Activated CD4-positive, alpha-beta memory T cell treated with anti-CD3 and anti-CD28 coated beads, Interleukin-2, amount 10 ng/mL, durations not matched to agents 7 days and 5 days (primary cell): Measurements from ENCODE around the gene MFAP4. TPM values are rescaled to one million over a fixed set of nuclear protein-coding genes. Genes with fewer than 3 reads are reported as not detected.

Experiments
- CTCF ChIA-PET: fragments of 350-600 bp; sonication (Branson Sonifier 250); formaldehyde crosslinking; loops from one replicate; lab custom pipeline; 2021; ENCODE audit warnings: antibody characterized with exemption, inconsistent platforms; lab: Charles Lee
- POLR2A ChIA-PET: fragments of 350-600 bp; sonication (Branson Sonifier 250); formaldehyde crosslinking; loops from one replicate; lab custom pipeline; 2021; ENCODE audit warnings: antibody characterized with exemption; lab: Charles Lee
- DNase-seq: peaks from one replicate; pipeline ENCODE4 v3.0.0-alpha.2; 2020
- H3K27ac Mint-ChIP-seq: one replicate; pipeline ENCODE4 v1.8.0; 2021; ENCODE audit warnings: mild to moderate bottlenecking, mixed read lengths
- H3K27me3 Mint-ChIP-seq: one replicate; pipeline ENCODE4 v1.8.0; 2021; ENCODE audit warnings: mixed read lengths
- H3K36me3 Mint-ChIP-seq: one replicate; pipeline ENCODE4 v1.8.0; 2021; ENCODE audit warnings: low read depth, mixed read lengths
- H3K4me1 Mint-ChIP-seq: one replicate; pipeline ENCODE4 v1.8.0; 2021; ENCODE audit warnings: mixed read lengths
- H3K4me3 Mint-ChIP-seq: one replicate; pipeline ENCODE4 v1.8.0; 2021; ENCODE audit warnings: mild to moderate bottlenecking, mixed read lengths
- H3K9me3 Mint-ChIP-seq: one replicate; pipeline ENCODE4 v1.8.0; 2021; ENCODE audit warnings: mixed read lengths
- total RNA-seq, 2 experiments: library from RNA; stranded (reverse); gene quantifications; one replicate each; pipeline ENCODE4 v1.2.3, GENCODE V29; 2021

MFAP4 gene
- total RNA-seq, 2 experiments from 2014 or later, result not detected

DNA sequence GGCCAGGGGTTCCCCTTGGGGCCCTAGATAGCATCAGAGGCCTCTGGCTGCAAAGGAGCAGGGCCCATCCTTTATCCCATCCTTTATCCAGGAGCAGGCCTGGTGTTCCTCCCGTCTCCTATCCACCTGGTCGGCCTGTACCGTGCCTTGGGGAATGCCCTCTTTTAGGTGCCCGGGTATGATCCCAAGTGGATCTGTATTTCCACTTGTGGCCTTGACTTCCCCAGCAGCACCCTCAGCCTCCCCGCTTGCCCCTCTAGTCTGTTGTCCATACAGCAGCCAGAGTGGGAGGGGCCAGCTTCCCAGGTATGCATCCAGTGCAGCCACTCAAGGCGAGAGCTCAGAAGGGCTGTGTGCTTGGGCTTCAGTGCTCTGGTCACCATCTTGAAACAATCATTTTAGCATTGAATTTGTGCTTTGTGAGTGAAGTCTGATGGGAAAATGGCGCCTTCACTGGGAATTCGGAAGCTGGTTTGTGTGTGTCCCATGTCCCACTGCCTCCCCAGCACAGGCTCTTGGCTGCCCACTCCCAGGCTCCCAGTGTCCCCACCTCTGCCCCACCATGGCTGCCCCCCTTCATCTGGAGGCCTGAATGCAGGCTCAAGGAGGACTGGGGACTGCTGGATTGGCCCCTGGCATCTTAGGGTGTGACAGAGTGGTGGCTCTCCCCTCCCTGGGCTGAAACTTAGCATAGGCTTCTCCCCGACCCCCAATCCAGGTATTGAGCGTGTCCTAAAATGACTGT is 20.8 kb upstream of the MFAP4 start:
- ChIA-PET POLR2A (no interaction called here), CTCF (interaction anchor here (0.6 to 1.5 kb wide), 3 partner anchors 11 to 166 kb away, joined by 3 read pairs; no protein-coding TSS in a partner anchor)
- Mint-ChIP-seq H3K36me3 (no peaks in the 10 kb centered on the region), H3K27me3 (peaks cover 11% of the 10 kb centered on the region), H3K4me3 (no peak overlapping the region), H3K4me1 (no peaks in the 10 kb centered on the region), H3K27ac (no peak overlapping the region), H3K9me3 (no peaks in the 10 kb centered on the region)
- no peak for DNase-seq

DNA sequence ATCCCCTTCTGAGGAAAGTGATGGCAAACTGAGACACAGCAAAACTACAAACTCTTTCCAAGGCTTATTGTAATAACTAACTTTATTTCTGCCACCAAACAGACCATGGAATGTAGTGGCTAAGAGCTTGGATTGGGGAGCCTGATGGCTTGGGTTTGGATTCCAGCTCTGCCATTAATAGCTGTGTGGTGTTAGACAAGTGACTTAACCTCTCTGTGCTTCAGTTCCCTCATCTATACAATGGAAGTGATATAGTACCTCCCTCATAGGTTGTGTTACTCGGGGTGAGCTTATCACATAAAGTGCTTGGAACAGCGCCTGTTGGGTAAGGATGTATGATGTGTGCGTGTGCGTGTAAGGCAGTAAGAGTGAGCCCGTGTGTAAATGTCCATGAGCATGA is 18.1 kb upstream of the MFAP4 start:
- H3K27ac Mint-ChIP-seq, result no peak overlapping the region
- ChIA-PET CTCF (interaction anchor here (1.3 kb wide), 1 partner anchor 29 kb away, joined by 3 read pairs; no protein-coding TSS in a partner anchor), POLR2A (interaction anchor here (1.1 kb wide), 1 partner anchor 19 kb away, joined by 3 read pairs; no protein-coding TSS in a partner anchor)
- no peak for DNase-seq
- no peaks in the 10 kb centered on the region for H3K9me3 Mint-ChIP-seq
- peaks cover 11% of the 10 kb centered on the region for H3K27me3 Mint-ChIP-seq
- H3K4me3 Mint-ChIP-seq, result no peak overlapping the region
- H3K36me3 Mint-ChIP-seq, result no peaks in the 10 kb centered on the region
- H3K4me1 Mint-ChIP-seq, result no peaks in the 10 kb centered on the region

DNA sequence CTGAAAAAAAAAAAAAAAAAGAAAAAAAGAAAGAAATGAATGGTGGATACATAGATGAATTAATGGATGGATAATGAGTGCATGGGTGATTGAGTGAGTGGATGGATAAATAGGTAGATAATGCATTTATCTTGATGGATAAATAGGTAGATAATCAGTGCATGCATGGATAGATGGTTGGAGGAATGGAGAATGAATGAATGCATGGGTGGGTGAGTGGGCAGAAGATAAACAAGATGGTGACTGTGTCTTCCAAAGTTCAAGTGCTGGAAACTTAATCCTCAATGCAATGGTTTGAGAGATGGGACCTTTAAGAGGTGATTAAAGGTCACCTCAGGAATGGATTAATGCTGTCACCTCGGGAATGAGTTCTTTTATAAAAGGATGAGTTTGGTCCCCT is 17.3 kb upstream of the MFAP4 start:
- no peak overlapping the region for H3K27ac Mint-ChIP-seq
- POLR2A ChIA-PET, result no interaction called here
- H3K9me3 Mint-ChIP-seq, result no peaks in the 10 kb centered on the region
- H3K27me3 Mint-ChIP-seq, result peaks cover 9% of the 10 kb centered on the region
- H3K36me3 Mint-ChIP-seq, result no peaks in the 10 kb centered on the region
- no peak for DNase-seq
- CTCF ChIA-PET, result no interaction called here
- H3K4me3 Mint-ChIP-seq, result no peak overlapping the region
- no peaks in the 10 kb centered on the region for H3K4me1 Mint-ChIP-seq

DNA sequence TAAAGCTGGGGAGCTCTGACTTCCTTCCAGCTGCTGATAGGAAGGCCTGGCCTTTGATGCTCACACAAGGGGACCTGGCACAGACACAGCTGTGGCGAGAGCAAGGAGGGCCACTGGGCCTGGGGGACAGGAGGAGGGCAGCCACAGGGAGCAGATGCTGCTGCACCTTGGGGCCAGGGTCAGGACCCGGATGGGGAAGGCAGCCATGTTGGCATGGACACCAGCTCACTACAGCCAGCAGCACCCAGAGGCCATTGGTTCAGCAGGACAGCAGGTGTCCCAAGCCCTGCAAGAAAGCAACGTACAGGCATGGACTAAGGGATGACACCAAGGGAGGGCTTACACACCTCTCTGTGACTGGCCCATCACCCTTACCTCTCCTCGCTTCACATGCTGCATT is 16.0 kb upstream of the MFAP4 start:
- CTCF ChIA-PET, result no interaction called here
- H3K27ac Mint-ChIP-seq, result no peak overlapping the region
- no peaks in the 10 kb centered on the region for H3K36me3 Mint-ChIP-seq
- peaks cover 8% of the 10 kb centered on the region for H3K27me3 Mint-ChIP-seq
- no peak for DNase-seq
- H3K9me3 Mint-ChIP-seq, result no peaks in the 10 kb centered on the region
- POLR2A ChIA-PET, result no interaction called here
- H3K4me1 Mint-ChIP-seq, result no peaks in the 10 kb centered on the region
- no peak overlapping the region for H3K4me3 Mint-ChIP-seq

DNA sequence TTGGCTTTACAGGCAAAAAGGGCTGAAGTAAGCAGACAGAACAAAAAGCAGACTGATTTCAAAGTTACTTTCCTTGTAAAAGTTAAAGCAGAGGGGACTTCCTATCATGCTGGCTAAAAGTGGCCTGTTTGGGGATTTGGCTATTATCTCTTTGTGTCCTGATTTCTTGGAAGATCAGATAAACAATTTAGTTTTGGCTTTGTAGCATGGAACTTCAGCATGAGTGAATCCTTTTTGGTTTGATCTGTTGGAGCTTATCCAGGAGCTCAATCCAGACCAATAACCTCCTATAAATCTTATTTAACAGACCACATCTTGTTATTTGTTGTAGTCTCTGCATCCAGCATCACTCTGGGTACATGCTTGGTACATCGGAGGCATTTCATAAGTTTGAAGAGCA is 15.2 kb upstream of the MFAP4 start:
- CTCF ChIA-PET, result interaction anchor here (0.6 kb wide), 1 partner anchor 342 kb away, joined by 3 read pairs; no protein-coding TSS in a partner anchor
- H3K27ac Mint-ChIP-seq, result no peak overlapping the region
- DNase-seq, result no peak
- H3K4me1 Mint-ChIP-seq, result no peaks in the 10 kb centered on the region
- peaks cover 8% of the 10 kb centered on the region for H3K27me3 Mint-ChIP-seq
- H3K36me3 Mint-ChIP-seq, result no peaks in the 10 kb centered on the region
- POLR2A ChIA-PET, result no interaction called here
- no peak overlapping the region for H3K4me3 Mint-ChIP-seq
- H3K9me3 Mint-ChIP-seq, result no peaks in the 10 kb centered on the region

DNA sequence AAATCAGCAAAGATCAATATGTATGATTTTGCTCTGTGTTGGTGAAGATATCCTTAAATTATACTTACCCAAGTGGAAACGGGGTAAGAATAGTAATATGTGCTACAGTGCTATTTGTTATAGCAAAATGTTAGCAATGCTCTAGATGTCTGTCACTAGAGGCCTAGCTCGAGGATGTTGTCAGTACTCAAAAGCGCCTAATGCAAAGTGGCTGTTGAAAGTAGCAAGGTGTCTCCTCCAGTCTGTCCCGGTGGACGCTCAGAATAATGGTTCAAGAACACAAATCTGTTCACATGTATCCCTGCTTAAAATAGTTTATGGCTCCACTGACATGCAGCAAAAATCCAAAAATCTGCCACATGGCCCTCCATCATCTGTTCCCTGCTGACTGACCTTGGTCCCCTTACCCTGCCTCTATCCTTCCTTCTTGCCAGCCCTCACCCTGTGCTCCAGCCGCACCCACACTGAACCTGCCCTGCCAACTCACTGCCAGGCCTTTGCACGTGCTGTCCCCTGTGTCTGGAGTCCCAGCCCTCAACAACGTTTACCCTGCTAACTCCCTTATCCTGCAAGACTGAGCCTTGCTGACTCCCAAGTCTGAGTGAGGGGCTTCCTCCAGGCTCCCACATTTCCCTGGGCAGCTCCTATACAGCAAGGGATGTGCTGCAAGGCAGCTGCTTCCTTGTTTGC is 14.5 kb upstream of the MFAP4 start:
- CTCF ChIA-PET, result interaction anchor here (0.6 kb wide), 1 partner anchor 343 kb away, joined by 3 read pairs; no protein-coding TSS in a partner anchor

DNA sequence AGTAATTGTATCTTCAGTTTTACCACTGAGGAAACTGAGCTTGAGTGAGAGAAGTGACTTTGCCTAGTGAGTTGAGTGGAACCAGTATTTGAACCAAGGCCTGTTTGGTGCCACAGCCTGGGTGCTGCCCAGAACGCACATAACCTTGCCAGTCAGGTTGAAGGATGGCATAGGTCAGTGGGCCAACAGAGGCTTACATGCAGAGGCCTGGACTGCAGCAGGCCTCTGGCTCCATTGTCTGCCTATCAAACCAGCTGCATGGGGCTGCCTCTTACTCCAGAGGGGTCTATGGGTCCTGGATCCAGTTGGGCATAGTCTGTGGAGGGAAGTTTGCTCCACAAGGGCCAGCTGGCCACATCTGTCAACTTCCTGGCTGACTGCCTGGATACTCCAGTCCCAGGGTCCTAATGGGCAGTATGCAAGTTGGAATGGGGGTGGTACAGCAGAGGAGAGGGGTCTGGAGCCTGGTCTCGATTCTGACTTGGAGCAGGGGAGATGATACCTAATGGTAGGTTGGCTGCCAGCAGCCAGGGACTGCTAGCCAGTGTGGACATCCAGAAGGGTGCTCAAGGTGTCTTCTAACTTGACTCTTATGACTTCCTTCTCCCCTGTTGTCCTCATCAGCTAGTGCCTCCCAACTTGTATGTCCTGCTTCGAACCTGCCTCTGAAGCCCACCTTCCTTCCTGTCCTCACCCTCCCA is 12.9 kb upstream of the MFAP4 start:
- H3K4me3 Mint-ChIP-seq, result no peak overlapping the region
- no peaks in the 10 kb centered on the region for H3K36me3 Mint-ChIP-seq
- no peaks in the 10 kb centered on the region for H3K4me1 Mint-ChIP-seq
- no peak overlapping the region for H3K27ac Mint-ChIP-seq
- H3K27me3 Mint-ChIP-seq, result peaks cover 16% of the 10 kb centered on the region
- ChIA-PET CTCF (no interaction called here), POLR2A (no interaction called here)
- no peaks in the 10 kb centered on the region for H3K9me3 Mint-ChIP-seq
- no peak for DNase-seq

More for the DNA sequence above, 14.5 kb upstream of the MFAP4 start:
- no peaks in the 10 kb centered on the region for H3K36me3 Mint-ChIP-seq
- no peak overlapping the region for H3K27ac Mint-ChIP-seq
- no peak overlapping the region for H3K4me3 Mint-ChIP-seq
- peaks cover 11% of the 10 kb centered on the region for H3K27me3 Mint-ChIP-seq
- no peaks in the 10 kb centered on the region for H3K9me3 Mint-ChIP-seq
- POLR2A ChIA-PET, result no interaction called here
- H3K4me1 Mint-ChIP-seq, result no peaks in the 10 kb centered on the region
- DNase-seq, result no peak

DNA sequence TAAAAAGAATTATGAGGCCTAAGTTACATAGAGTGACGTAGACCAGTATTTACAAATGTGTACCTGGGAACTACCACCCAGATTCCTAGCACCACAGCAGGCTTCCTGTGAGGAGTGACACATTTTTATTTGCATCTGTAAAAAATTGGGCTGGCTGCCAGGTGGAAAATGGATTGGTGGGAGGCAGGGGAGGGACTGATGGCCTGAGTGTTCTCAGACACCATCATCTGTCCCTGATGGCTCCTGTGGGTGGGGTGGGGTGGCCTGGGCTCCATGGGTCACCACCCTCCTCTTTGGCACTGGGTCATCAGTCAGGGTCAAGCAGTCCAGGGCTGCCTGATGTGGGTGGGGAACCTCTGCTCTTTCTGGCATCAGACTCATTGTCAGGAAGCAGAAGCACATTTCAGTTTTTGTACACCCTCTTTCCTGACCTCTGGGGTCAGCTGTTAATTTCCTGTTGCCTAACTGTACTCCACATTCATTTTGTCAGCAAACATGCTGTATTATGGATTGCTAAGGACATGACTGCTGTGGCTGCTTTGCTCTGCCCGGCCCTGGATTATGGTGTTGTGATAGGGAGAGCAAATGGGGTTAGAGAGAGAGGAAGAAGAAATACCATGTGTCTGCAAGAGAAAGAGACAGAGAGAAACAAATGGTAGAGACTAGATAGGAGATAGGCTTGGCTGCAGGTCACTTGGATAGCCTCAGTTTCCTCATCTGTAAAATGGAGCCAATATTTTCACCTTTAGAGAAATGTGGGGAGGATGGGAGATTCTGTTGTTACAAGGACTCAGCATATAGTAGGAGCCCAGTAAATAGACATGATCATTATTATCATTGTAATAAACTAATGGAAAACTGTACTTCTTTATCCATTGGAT is 11.6 kb upstream of the MFAP4 start:
- POLR2A ChIA-PET, result no interaction called here
- Mint-ChIP-seq H3K27ac (no peak overlapping the region), H3K4me3 (no peak overlapping the region), H3K9me3 (no peaks in the 10 kb centered on the region), H3K36me3 (no peaks in the 10 kb centered on the region), H3K4me1 (no peaks in the 10 kb centered on the region), H3K27me3 (peaks cover 20% of the 10 kb centered on the region)
- CTCF ChIA-PET, result no interaction called here
- DNase-seq, result no peak

DNA sequence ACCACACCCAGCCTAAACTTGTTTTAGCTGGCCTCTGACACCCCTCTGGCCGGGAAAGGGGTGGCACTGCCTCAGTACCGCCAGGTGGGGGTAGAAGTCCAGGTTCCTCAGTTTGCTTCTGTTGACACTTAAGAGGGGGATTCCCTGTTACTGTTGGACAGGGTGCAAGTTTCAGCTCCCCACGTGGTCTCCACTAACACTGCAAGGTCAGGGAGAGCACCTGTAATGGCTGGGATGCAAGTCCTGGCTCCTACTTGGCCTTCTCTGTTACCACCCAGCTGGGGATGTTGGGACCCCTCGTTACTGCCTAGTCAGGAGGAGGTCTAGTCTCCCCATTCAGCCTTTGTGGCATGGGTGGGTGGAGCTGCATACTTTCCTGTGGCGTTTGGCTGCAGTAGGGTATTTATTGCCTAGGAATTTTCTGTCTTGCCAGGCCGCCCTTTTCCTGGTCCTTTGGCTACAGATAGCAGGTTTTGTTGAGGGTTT is 10.6 kb upstream of the MFAP4 start:
- H3K27me3 Mint-ChIP-seq, result peaks cover 25% of the 10 kb centered on the region
- H3K4me3 Mint-ChIP-seq, result no peak overlapping the region
- CTCF ChIA-PET, result interaction anchor here (1.3 kb wide), 1 partner anchor 11 kb away, joined by 3 read pairs; no protein-coding TSS in a partner anchor
- no peaks in the 10 kb centered on the region for H3K36me3 Mint-ChIP-seq
- DNase-seq, result no peak
- H3K27ac Mint-ChIP-seq, result no peak overlapping the region
- no peaks in the 10 kb centered on the region for H3K9me3 Mint-ChIP-seq
- POLR2A ChIA-PET, result interaction anchor here (1.3 kb wide), 1 partner anchor 20 kb away, joined by 5 read pairs; the partner anchor contains the start of gene MAPK7
- H3K4me1 Mint-ChIP-seq, result no peaks in the 10 kb centered on the region

DNA sequence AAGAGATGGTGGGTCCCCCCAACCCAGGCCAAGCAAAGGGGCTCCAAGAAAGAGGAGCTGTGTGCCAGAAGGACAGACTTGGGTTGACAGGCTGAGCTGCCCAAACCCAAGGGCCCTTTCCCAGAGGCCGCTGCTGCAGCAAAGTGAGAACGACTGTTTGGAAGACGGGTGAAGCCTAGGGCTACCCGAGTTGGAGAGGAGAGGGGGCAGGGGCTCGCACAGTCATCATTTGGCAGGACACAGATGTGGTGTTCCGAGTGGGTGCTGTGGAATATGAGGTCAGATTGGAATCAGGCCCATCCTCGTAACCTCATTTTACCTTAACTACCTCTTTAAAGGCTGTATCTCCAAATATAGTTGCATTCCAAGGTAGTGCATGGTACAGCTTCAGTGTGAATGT is 5.3 kb upstream of the MFAP4 start:
- no peak for DNase-seq
- no peaks in the 10 kb centered on the region for H3K36me3 Mint-ChIP-seq
- H3K4me3 Mint-ChIP-seq, result no peak overlapping the region
- no peaks in the 10 kb centered on the region for H3K9me3 Mint-ChIP-seq
- ChIA-PET CTCF (interaction anchor here (1.0 kb wide), 1 partner anchor 29 kb away, joined by 3 read pairs; no protein-coding TSS in a partner anchor), POLR2A (interaction anchor here (0.7 to 0.9 kb wide), 2 partner anchors 14 to 29 kb away, joined by 3 read pairs; partner anchors contain the start of genes B9D1 and MAPK7)
- H3K4me1 Mint-ChIP-seq, result no peaks in the 10 kb centered on the region
- no peak overlapping the region for H3K27ac Mint-ChIP-seq
- H3K27me3 Mint-ChIP-seq, result peaks cover 31% of the 10 kb centered on the region

DNA sequence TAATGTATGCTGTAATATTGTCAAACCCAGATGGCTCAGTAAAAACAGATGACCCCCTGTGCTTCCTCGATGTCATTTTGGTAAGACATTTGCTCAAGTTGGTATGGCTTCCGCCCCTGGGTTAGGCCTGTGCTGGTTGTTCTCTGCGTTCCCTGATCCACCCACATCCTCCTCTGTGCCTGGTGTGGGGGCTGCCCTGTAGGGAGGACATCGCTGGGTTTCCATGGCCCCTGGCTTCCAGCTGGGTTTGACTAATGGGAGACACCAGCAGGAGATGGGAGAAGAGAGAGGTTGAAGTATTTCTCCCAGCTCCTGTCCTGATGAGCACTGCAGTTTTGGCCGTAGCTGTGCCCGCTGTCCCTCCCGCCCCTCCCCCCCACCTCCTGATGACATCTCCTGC is 4.4 kb upstream of the MFAP4 start:
- POLR2A ChIA-PET, result interaction anchor here (0.9 kb wide), 1 partner anchor 13 kb away, joined by 3 read pairs; the partner anchor contains the start of gene MAPK7
- H3K9me3 Mint-ChIP-seq, result no peaks in the 10 kb centered on the region

DNA sequence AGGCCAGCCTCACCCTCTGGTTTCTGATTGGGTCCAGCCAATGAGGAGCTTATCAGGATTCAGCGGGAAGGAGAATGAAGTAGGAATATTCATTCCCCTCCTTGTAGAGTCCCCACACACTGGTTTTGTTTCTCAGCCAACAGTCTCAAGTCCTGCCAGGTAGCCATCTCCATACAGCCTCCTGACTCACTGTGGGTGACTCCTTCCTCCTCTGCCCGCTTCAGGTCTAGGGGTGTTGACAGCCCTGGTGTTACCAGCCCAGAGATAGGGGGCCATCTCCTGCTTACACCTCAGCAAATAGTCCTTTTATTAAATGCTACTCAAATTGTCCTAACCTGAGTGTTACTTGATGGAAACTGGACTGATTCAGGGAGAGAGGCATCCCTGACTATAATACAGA is 4.0 kb upstream of the MFAP4 start:
- H3K4me1 Mint-ChIP-seq, result no peaks in the 10 kb centered on the region
- H3K36me3 Mint-ChIP-seq, result no peaks in the 10 kb centered on the region
- CTCF ChIA-PET, result interaction anchor here (1.5 to 1.9 kb wide), 2 partner anchors 28 to 56 kb away, joined by 3 to 6 read pairs; partner anchors contain the start of gene B9D1
- POLR2A ChIA-PET, result no interaction called here
- peaks cover 26% of the 10 kb centered on the region for H3K27me3 Mint-ChIP-seq
- DNase-seq, result no peak
- no peak overlapping the region for H3K4me3 Mint-ChIP-seq
- H3K27ac Mint-ChIP-seq, result no peak overlapping the region
- no peaks in the 10 kb centered on the region for H3K9me3 Mint-ChIP-seq

More for the DNA sequence above, 4.4 kb upstream of the MFAP4 start:
- no peak overlapping the region for H3K4me3 Mint-ChIP-seq
- H3K27me3 Mint-ChIP-seq, result peaks cover 27% of the 10 kb centered on the region
- no peak overlapping the region for H3K27ac Mint-ChIP-seq
- CTCF ChIA-PET, result interaction anchor here (1.0 to 1.9 kb wide), 3 partner anchors 28 to 56 kb away, joined by 3 to 6 read pairs (median 3); partner anchors contain the start of gene B9D1
- H3K36me3 Mint-ChIP-seq, result no peaks in the 10 kb centered on the region
- DNase-seq, result no peak
- H3K4me1 Mint-ChIP-seq, result no peaks in the 10 kb centered on the region
